ENCODE measurements around the gene PNMA6A.
"Not testable (repeated sequence)": the region's sequence is repeated elsewhere in the genome, so short reads cannot be mapped to it uniquely, and the experiment has no call there.

The PNMA6A gene

GRCh38 chrX:153059191-153060094 is 12.8 kb upstream of the PNMA6A start:
- H3K36me3 ChIP-seq (ENCODE audit: control insufficient read depth, insufficient read depth, low read length) = peaks cover 2% of the 10 kb centered on the region
- no peak overlapping the region for H3K4me3 ChIP-seq (ENCODE audit: low read depth, low read length)
- no peaks in the 10 kb centered on the region for H3K4me1 ChIP-seq (ENCODE audit: control insufficient read depth, insufficient read depth, low read length)
- no peaks in the 10 kb centered on the region for H3K9me3 ChIP-seq (ENCODE audit: control insufficient read depth, insufficient read depth, low read length)
- no peak overlapping the region for H3K9ac ChIP-seq (ENCODE audit: low read depth, low read length)
- peaks cover 12% of the 10 kb centered on the region for H3K27me3 ChIP-seq (ENCODE audit: control insufficient read depth, insufficient read depth, low read length)

DNA sequence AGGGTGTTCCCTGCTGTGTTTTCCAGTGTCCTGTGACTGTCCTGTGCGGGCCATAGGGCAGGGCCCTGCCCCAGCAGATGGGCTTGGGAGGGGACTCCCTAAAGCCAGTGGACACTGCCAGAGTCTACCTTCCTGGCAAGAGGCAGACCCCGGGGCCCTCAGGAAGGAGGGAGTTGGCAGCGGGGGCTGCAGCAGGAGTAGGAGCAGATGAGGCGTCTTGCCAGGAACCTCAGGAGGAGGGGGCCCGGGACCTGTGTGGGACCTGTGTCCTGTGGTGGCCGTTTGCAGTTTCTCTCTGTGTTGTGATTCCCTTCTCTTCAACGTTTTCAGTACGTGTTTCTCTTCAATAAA is 12.2 kb upstream of the PNMA6A start:
- no peak overlapping the region for H3K9ac ChIP-seq (ENCODE audit: low read depth, low read length)
- peaks cover 8% of the 10 kb centered on the region for H3K27me3 ChIP-seq (ENCODE audit: control insufficient read depth, insufficient read depth, low read length)
- H3K4me1 ChIP-seq (ENCODE audit: control insufficient read depth, insufficient read depth, low read length) = no peaks in the 10 kb centered on the region
- H3K36me3 ChIP-seq (ENCODE audit: control insufficient read depth, insufficient read depth, low read length) = peaks cover 2% of the 10 kb centered on the region
- no peaks in the 10 kb centered on the region for H3K9me3 ChIP-seq (ENCODE audit: control insufficient read depth, insufficient read depth, low read length)
- H3K4me3 ChIP-seq (ENCODE audit: low read depth, low read length) = no peak overlapping the region

DNA sequence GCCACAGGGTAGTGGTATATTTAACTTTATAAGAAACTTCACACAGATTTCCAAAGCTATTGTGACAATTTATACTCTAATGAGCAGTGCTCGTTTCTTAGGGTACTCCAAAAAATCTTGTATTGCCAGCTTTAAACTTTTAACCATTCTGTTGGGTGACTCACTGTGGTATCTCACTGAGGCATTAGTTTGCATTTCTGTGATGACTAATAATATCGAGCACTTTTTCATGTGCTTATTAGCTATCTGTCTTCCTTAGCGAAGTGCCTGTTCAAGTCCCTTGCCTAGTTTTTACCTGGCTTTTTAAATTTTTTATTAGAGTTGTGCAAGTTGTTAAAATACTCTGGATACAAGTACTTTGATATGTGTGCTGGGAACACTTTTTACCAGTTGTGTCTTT is 10.5 kb upstream of the PNMA6A start:
- Histone ChIP-seq H3K36me3 (ENCODE audit: control insufficient read depth, insufficient read depth, low read length) (peaks cover 2% of the 10 kb centered on the region), H3K9me3 (ENCODE audit: control insufficient read depth, insufficient read depth, low read length) (no peaks in the 10 kb centered on the region), H3K27me3 (ENCODE audit: control insufficient read depth, insufficient read depth, low read length) (peaks cover 4% of the 10 kb centered on the region), H3K4me3 (ENCODE audit: low read depth, low read length) (no peak overlapping the region), H3K9ac (ENCODE audit: low read depth, low read length) (no peak overlapping the region), H3K4me1 (ENCODE audit: control insufficient read depth, insufficient read depth, low read length) (no peaks in the 10 kb centered on the region)

DNA sequence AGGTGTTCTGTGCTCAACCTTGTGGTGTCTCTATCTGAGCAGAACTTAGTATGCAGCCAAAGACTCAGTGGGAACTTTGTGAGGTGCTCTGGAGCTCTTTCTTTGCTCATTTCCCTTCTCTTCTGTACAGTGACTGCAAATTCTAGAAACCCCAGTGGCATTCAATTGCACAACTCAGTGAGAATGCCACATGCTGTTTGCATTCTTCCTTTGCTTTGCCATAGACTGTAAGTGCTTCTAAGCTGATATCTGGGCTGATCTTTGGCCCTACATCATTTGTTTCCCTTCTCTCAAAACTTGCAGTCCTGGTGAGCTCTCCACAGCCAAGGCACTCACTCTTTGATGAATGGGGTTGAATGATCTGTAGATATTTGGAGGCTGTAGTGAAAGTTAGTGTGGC is 8.9 kb upstream of the PNMA6A start:
- Histone ChIP-seq H3K27me3 (ENCODE audit: control insufficient read depth, insufficient read depth, low read length) (no peaks in the 10 kb centered on the region), H3K9ac (ENCODE audit: low read depth, low read length) (no peak overlapping the region), H3K4me3 (ENCODE audit: low read depth, low read length) (no peak overlapping the region)

DNA sequence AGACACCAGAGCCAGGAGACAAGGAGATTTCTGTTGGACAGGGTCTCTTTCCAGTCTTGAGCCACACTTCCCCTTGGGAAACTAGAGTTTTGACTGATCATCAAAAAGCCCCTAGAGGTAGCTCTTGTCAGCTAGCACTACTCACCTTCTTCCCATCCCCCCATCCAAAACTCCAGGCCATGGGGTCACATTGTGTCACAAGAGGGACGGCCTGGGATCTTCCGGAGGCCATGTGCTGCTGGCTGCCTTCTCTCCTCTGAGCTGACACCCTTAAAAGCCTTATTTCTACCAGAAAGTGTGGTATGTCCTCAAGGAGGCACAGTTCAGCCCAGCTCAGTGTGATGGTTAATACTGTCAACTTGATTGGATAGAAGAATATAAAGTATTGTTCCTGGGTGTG is 8.2 kb upstream of the PNMA6A start:
- Histone ChIP-seq H3K27me3 (ENCODE audit: control insufficient read depth, insufficient read depth, low read length) (no peaks in the 10 kb centered on the region), H3K36me3 (ENCODE audit: control insufficient read depth, insufficient read depth, low read length) (no peaks in the 10 kb centered on the region)

More for the DNA sequence above, 8.9 kb upstream of the PNMA6A start:
- Histone ChIP-seq H3K4me1 (ENCODE audit: control insufficient read depth, insufficient read depth, low read length) (no peaks in the 10 kb centered on the region), H3K36me3 (ENCODE audit: control insufficient read depth, insufficient read depth, low read length) (peaks cover 2% of the 10 kb centered on the region), H3K9me3 (ENCODE audit: control insufficient read depth, insufficient read depth, low read length) (no peaks in the 10 kb centered on the region)

GRCh38 chrX:153065389-153065788 is 6.9 kb upstream of the PNMA6A start:
- Histone ChIP-seq H3K4me3 (ENCODE audit: low read depth, low read length) (no peak overlapping the region), H3K9ac (ENCODE audit: low read depth, low read length) (no peak overlapping the region), H3K27me3 (ENCODE audit: control insufficient read depth, insufficient read depth, low read length) (no peaks in the 10 kb centered on the region), H3K4me1 (ENCODE audit: control insufficient read depth, insufficient read depth, low read length) (no peaks in the 10 kb centered on the region), H3K9me3 (ENCODE audit: control insufficient read depth, insufficient read depth, low read length) (no peaks in the 10 kb centered on the region), H3K36me3 (ENCODE audit: control insufficient read depth, insufficient read depth, low read length) (no peaks in the 10 kb centered on the region)

More for the DNA sequence above, 8.2 kb upstream of the PNMA6A start:
- H3K9ac ChIP-seq (ENCODE audit: low read depth, low read length) = no peak overlapping the region
- no peaks in the 10 kb centered on the region for H3K9me3 ChIP-seq (ENCODE audit: control insufficient read depth, insufficient read depth, low read length)
- no peak overlapping the region for H3K4me3 ChIP-seq (ENCODE audit: low read depth, low read length)
- no peaks in the 10 kb centered on the region for H3K4me1 ChIP-seq (ENCODE audit: control insufficient read depth, insufficient read depth, low read length)

- not testable (repeated sequence) for H3K4me1 ChIP-seq (ENCODE audit: control insufficient read depth, insufficient read depth, low read length); H3K36me3 ChIP-seq (ENCODE audit: control insufficient read depth, insufficient read depth, low read length); H3K27me3 ChIP-seq (ENCODE audit: control insufficient read depth, insufficient read depth, low read length); H3K4me3 ChIP-seq (ENCODE audit: low read depth, low read length); H3K9ac ChIP-seq (ENCODE audit: low read depth, low read length); H3K9me3 ChIP-seq (ENCODE audit: control insufficient read depth, insufficient read depth, low read length)
Measured at GRCh38 chrX:153066402-153066801, 5.9 kb upstream of the PNMA6A start.

DNA sequence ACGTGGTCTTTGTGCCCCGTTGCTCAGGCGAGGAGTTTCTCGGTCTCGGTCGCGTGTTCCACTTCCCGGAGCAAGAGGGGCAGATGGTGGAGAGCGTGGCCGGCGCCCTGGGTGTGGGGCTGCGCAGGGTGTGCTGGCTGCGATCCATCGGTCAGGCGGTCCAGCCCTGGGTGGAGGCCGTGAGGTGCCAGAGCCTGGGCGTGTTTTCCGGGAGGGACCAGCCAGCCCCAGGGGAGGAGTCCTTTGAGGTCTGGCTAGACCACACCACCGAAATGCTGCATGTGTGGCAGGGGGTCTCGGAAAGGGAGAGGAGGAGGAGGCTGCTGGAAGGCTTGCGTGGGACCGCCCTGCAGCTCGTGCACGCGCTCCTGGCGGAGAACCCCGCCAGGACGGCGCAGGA is 1.1 kb downstream of the PNMA6A start:
- H3K27me3 ChIP-seq (ENCODE audit: control insufficient read depth, insufficient read depth, low read length); H3K4me3 ChIP-seq (ENCODE audit: low read depth, low read length); H3K36me3 ChIP-seq (ENCODE audit: control insufficient read depth, insufficient read depth, low read length); H3K4me1 ChIP-seq (ENCODE audit: control insufficient read depth, insufficient read depth, low read length); H3K9me3 ChIP-seq (ENCODE audit: control insufficient read depth, insufficient read depth, low read length); H3K9ac ChIP-seq (ENCODE audit: low read depth, low read length): not testable (repeated sequence)

GRCh38 chrX:153074262-153074899 is 2.1 kb downstream of the PNMA6A start:
- Histone ChIP-seq H3K4me3 (ENCODE audit: low read depth, low read length) (no peak overlapping the region), H3K9me3 (ENCODE audit: control insufficient read depth, insufficient read depth, low read length) (no peaks in the 10 kb centered on the region), H3K36me3 (ENCODE audit: control insufficient read depth, insufficient read depth, low read length) (no peaks in the 10 kb centered on the region), H3K9ac (ENCODE audit: low read depth, low read length) (no peak overlapping the region), H3K4me1 (ENCODE audit: control insufficient read depth, insufficient read depth, low read length) (no peaks in the 10 kb centered on the region), H3K27me3 (ENCODE audit: control insufficient read depth, insufficient read depth, low read length) (no peaks in the 10 kb centered on the region)

DNA sequence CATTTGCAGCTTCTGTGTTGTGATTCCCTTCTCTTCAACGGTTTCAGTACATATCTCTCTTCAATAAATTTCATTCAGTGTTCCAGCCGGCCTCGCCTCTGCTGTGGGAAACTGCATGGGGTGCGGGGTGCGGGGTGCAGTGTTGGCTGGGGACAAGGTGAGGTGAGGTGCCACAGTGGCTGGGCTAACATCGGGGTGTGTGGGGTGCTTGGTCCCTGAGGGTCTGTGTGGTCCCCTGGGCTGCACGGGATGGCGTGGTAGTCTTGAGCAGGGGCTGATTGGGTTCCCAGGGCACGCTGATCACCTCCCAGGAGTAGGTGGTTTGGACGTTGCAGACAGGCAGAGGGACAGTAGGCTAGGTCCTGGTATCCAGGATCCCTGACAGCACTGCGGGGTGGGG is 2.7 kb downstream of the PNMA6A start:
- Histone ChIP-seq H3K36me3 (ENCODE audit: control insufficient read depth, insufficient read depth, low read length) (no peaks in the 10 kb centered on the region), H3K9ac (ENCODE audit: low read depth, low read length) (no peak overlapping the region), H3K9me3 (ENCODE audit: control insufficient read depth, insufficient read depth, low read length) (no peaks in the 10 kb centered on the region), H3K4me1 (ENCODE audit: control insufficient read depth, insufficient read depth, low read length) (no peaks in the 10 kb centered on the region), H3K27me3 (ENCODE audit: control insufficient read depth, insufficient read depth, low read length) (no peaks in the 10 kb centered on the region), H3K4me3 (ENCODE audit: low read depth, low read length) (no peak overlapping the region)

- H3K27me3 ChIP-seq (ENCODE audit: control insufficient read depth, insufficient read depth, low read length) = no peaks in the 10 kb centered on the region
- H3K36me3 ChIP-seq (ENCODE audit: control insufficient read depth, insufficient read depth, low read length) = no peaks in the 10 kb centered on the region
- no peaks in the 10 kb centered on the region for H3K4me1 ChIP-seq (ENCODE audit: control insufficient read depth, insufficient read depth, low read length)
- no peak overlapping the region for H3K4me3 ChIP-seq (ENCODE audit: low read depth, low read length)
- H3K9me3 ChIP-seq (ENCODE audit: control insufficient read depth, insufficient read depth, low read length) = no peaks in the 10 kb centered on the region
- no peak overlapping the region for H3K9ac ChIP-seq (ENCODE audit: low read depth, low read length)
Measured at GRCh38 chrX:153075366-153075765, 3.1 kb downstream of the PNMA6A start.

- H3K4me1 ChIP-seq (ENCODE audit: control insufficient read depth, insufficient read depth, low read length); H3K36me3 ChIP-seq (ENCODE audit: control insufficient read depth, insufficient read depth, low read length); H3K9me3 ChIP-seq (ENCODE audit: control insufficient read depth, insufficient read depth, low read length); H3K9ac ChIP-seq (ENCODE audit: low read depth, low read length); H3K4me3 ChIP-seq (ENCODE audit: low read depth, low read length); H3K27me3 ChIP-seq (ENCODE audit: control insufficient read depth, insufficient read depth, low read length): not testable (repeated sequence)
Measured at GRCh38 chrX:153077437-153078135, 5.3 kb downstream of the PNMA6A start.
